HG02763 (cell line): Measurements from ENCODE around the gene HSPB9.

Source experiments
- ATAC-seq: cut with Tn5 transposase; IDR thresholded peaks from one replicate; pipeline ENCODE4 v1.9.1; 2021; ENCODE audit warnings: mild to moderate bottlenecking, moderate library complexity; ENCODE audit not compliant: unreplicated experiment

HSPB9 gene, protein sequence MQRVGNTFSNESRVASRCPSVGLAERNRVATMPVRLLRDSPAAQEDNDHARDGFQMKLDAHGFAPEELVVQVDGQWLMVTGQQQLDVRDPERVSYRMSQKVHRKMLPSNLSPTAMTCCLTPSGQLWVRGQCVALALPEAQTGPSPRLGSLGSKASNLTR

DNA sequence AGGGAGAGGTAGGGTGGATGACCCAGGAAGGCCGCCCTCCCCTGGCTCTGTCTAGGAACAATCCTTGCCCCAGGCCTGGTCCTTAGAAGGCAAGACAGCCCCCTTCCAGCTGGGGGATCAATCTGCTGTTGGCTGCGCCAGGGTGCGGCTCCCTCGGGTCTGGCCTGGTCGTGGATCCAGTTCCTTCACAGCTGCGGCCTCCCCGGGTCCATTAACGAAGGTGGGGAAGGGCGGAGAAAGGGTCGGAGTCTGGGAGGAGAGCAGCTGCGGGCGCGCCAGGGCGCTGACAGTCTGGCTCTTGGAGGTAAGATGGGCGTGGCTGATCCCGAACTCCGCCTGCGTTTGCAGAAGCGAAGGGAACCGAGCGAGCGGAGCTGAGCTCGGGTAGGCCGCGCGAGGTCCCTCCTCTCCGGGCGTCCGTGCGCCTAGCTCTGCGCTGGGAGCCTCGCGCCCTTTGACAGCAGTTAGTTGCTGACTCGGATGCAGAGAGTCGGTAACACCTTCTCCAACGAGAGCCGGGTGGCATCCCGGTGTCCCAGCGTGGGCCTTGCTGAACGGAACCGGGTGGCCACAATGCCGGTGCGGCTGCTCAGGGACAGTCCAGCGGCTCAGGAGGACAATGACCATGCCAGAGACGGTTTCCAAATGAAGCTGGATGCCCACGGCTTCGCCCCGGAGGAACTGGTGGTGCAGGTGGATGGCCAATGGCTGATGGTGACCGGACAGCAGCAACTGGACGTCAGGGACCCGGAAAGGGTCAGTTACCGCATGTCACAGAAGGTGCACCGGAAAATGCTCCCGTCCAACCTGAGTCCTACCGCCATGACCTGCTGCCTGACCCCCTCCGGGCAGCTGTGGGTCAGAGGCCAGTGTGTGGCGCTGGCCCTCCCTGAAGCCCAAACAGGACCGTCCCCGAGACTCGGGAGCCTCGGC lies at the start of gene HSPB9:
HSPB9 (plus strand) TSS at position 434 of the 933 bp plus-strand sequence; CDS start at position 481, 47 bp downstream.
- no peak for ATAC-seq

DNA sequence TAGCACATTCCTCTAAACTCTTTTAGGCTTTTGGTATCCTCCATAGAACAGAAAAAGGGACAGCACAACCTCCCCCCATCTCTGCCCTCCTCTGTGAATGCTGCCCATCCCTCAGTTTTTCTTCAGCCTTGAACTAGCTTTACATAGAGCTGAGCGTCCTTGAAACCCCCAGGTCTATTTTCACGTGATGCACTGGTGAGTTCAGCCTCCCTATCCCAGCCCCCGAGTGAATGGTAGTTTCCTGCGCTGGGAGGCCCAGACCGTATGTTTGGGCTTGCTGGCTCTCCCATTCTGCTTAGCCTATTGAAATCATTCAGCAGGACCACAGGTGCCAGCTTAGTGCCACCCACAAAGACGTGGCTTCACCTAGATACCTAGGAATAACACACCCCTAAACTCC lies 46.8 kb upstream of the HSPB9 start:
- ATAC-seq = no peak

DNA sequence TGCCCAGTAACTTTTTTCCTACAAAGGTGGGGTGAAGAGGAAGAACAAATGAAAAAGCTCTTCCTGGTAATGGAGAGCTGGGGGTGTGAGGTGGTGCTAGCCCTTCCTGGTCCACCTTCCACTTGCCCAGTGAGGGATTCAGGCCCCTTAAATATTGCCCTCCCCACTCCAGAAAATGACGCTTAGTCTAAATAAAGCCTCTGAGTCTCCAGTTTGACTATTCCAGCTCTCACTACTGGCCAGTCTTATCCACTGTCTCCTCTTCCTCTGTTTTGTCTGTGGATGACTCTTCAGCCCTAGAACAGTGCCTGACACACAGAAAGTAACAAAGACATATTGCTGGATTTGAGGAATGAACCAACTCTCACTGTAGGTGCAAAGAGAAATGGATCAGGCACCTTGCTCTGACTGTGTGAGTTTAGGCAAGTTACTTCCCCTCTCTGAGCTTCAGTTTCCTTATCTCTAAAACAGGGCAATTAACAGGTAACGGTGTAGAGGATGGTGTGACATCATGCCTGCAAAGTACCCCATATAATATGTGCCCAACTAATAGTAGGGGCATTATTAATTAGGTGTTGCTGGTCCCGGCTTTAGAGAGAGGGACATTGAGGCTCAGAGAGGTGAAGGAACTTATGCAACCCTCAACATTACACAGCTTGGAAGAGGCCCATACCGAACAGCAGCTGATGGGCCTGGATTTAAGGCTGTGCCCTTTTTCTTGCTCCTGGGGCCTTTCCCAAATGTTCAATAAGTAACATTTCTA lies 45.6 kb upstream of the HSPB9 start:
- no peak for ATAC-seq

DNA sequence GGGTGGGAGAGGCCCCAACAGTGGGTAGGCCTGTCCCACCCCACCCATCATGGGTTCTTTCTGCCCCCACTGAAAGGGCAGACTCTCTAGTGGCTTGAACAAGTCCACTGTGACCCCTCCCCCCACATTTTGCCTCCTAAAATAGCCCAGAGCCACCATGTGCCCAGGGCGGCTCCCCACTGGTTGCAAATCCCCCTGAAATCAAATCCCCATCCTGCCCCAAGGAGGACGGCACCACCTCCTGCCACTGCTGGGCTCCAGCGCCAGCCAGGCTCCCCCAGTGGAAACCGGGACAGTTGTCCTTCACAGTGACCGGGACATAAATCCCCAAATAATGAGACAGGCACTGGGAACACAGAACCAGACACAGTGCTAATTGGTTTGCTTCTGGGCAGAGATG lies 44.8 kb upstream of the HSPB9 start:
- no peak for ATAC-seq

DNA sequence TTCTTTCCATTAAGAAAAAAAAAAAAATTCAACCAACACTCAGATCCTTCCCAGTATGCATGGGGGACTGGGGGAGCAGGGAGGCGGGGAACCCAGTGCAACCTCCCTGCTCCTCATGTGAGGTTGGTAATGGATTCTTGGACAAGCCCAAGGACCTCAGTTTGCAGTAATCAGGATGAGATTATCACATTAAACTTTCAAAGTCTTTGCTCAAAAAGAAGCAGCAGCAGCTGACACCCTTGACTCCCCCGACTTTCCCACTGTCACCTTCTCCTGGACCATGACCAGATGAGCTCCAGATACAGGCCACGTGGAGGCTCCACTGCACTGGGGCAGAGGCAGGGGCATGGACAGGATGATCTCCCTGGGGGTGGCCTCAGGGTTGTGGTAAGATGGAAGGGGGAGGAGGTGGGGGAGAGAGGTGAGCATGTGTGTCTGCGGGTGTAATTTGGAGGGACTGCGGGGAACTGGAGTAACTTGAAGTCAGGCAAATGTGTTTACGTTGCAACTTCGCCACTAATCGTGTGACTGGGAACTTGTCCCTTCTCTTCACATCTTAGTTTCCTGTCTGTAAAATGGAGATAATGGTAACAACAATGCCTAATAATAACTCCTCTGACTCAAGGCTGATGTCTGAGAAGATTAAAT lies 44.1 kb upstream of the HSPB9 start:
- no peak for ATAC-seq

DNA sequence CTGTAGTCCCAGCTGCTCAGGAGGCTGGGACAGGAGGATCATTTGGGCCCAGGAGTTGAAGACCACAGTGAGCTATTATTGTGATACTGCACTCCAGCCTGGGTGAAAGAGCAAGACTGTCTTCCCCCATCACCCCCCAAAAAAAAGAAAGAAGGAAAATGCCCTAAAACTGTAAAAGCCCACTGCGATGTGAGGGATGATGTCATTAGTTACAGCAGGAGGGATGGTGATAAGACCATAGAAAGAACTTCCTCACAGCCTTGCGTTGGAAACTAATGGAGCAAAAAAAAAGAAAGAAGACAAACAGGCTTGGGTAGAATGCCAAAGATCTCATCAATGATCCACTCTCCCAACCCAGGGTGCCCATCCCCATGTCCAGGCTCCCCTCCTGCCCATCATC lies 43.1 kb upstream of the HSPB9 start:
- no peak for ATAC-seq

DNA sequence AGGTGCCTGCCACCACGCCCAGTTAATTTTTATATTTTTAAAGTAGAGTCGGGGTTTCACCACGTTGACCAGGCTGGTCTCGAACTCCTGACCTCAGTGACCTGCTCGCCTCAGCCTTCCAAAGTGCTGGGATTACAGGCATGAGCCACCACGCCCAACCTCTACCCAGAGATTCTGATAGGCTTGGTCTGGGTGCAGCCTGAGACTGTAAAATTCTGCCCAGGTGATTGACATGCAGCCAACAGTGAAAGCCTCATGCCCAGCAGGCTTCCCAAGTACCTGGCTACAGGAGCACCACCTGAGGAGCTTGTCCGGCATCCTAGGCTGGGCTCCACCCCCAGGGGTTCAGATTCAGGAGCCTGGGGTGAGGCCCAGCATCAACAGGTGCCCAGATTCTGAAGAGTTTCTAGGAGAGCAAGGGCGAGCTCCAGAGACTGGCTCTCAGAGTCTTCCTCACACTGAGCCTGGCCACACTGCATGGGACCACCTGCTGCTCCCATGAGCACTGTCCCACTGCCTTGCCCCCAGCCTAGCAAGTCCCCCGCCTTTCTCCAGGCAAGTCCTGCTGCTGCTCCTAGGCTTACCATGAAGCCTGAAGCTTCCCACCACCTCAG lies 41.0 kb upstream of the HSPB9 start:
- ATAC-seq = no peak

DNA sequence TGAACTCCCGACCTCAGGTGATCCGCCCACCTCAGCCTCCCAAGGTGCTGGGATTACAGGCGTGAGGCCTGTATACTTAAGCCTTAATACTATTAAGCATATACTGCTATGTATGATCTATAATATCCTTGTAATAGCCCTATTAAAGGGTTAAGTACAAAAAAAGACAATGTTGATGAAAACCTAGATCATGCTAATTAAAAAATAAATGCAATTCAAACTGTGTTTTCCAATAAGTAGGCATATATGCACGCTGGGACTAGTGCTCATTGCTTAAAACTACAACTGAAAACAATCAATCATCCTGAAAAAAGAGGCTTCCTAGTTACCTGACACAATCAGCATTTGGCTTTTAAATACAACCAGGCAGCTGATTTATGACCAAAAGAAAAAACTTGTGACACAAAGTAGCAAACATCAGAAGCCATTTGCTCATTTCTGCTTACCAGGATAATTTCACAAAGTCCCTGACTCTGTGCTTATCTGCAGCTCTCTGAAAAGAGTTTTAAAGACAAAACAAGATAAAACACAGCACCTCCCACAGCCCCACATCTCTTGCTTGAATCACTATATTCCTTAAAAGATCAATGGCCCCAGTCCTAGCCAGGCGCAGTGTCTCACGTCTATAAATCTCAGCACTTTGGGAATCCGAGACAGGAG lies 35.4 kb upstream of the HSPB9 start:
- no peak for ATAC-seq

DNA sequence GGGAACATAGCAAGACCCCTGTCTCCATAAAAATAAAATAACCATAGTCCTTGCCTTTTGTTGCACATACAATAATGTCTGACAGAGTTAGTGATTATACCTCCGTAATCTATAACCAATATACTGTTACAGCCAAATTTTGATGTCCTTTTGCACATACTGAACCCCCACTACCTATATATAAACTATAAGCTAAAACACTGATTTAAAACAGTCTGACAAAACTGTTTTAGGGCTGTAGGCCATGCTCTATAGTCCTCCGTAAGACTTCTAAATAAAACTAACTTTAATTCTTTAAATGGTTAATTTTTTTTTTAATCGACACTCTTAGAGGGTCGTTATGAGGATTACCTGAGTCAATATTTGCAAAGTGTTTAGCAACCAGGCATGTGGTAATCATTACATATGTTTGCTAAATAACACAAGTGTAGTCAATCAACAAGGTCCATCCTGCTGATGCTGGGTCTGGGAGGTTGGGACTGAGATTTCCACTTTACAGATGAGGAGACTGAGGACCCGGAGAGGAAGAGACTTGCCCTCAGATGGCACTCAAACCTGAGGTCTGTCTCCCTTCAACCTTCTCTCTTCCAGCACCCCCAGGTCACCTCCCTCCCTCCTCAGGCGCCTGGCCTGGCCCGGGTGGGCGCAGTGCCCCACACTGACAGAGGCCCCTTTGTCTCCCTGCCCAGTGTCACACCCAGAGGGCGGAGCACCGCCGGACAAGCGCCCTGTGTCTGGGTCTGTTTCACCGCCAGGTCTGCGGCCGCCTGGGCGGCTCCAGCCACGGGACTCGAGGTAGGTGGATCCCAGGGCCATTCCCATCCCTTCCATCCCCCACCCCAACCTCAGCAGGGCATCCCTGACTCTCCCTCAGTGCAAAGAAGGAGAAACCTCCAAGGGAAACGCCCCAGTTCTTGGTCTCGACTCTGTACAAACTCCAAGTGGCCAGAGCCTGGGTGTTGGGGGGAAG lies 34.6 kb upstream of the HSPB9 start:
- ATAC-seq = no peak

DNA sequence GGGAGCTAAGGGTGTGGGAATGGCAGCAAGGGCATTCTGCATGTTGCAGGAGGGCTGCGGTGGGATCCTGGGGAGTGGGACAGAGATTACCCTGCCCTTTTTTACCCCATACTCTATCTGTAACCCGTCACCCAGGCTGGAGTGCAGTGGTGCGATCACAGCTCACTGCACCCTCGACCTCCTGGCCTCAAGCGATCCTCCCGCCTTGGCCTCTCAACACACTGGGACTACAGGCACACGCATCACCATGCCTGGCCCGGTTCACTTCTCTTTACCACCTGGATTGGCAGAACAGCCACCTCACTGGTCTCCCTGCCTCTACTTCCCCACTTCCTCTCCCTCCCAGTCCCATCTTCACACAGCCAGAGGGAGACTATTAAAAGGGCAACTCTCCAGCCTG lies 33.9 kb upstream of the HSPB9 start:
- no peak for ATAC-seq

DNA sequence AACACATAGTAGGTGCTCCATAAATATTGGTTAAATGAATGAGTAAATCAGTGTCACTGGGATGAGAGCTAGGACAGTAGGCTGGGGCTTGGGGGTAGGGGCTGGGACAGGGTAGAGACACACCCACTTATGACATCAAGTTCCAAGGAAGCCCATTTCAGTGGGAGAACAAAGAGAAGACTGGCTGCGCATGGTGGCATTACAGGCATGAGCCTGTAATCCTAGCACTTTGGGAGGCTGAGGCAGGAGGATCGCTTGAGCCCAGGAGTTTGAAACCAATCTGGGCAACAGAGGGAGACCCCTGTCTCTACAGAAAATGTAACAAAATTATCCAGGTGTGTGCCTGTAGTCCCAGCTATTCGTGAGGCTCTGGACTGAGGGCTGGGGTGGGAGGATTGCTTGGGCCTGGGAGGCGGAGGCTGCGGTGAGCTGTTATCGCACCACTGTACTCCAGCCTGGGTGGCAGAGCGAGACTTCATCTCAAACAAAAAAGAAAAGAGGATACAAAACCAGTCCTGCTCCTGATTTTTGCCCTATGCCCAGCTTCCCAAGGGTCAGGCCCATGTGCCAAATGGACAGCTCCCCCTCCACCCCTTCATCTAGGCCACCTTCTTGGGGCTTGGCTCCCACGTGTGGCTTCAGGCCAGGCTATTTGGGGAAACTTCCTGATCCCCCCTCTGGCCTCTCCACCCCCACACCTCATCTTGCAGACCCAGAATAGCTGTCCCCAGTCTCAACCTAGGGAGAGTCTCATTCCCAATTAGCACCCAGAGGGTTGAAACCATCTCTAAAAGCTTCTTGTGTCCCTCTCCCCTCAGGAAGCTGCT lies 31.4 kb upstream of the HSPB9 start:
- ATAC-seq = no peak

DNA sequence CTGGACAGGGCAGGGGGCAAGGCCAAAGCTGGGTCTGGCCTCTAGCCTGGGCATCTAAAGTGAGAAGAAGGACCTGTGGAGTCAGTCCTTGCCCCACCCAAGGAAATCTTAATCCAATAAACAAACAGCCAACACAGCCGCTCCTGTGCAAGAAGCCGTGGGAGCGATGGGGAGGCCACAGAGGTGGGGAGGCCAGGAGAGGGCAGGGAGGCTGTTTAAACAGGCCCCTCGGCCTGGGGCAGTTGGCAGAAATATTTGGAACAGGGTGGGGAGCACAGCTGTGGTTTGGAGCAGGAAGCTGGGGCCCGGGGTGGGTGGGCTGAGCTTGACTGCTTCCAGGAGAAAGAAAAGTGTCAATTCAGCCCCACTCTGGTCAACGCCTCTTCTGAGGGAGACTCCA lies 29.7 kb upstream of the HSPB9 start:
- no peak for ATAC-seq

DNA sequence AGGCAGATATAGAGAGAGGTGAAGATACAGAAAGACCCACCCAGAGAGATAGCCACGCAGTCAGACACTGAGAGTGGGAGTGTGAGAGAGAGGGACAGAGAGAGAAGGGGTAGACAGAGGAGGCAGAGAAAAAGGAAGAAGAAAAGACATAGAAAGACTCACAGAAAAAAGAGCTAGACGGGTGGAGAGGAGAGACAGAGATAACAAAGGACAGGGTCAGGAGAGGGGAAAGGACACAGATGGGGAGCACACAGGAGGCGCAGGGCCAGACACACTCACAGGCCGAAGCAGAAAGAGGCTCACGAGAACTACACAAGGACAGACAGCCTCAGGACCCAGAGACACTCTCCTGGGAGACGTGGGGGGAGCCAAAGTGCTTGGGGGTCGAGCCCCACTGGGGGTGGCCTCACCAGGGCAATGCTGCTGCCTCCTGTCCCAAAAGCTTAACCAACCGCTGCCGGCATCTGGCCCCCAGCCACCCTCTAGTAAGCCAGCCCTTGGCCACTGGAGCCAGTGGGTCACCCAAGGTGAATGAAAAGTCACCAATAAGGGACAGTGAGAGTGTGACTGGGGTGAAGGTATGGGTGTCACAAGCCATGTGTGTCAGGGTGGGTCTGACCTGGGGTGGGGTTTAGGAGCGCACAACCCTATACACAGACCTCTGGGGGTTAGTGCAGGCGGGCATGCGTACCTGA lies 28.1 kb upstream of the HSPB9 start:
- ATAC-seq = no peak

DNA sequence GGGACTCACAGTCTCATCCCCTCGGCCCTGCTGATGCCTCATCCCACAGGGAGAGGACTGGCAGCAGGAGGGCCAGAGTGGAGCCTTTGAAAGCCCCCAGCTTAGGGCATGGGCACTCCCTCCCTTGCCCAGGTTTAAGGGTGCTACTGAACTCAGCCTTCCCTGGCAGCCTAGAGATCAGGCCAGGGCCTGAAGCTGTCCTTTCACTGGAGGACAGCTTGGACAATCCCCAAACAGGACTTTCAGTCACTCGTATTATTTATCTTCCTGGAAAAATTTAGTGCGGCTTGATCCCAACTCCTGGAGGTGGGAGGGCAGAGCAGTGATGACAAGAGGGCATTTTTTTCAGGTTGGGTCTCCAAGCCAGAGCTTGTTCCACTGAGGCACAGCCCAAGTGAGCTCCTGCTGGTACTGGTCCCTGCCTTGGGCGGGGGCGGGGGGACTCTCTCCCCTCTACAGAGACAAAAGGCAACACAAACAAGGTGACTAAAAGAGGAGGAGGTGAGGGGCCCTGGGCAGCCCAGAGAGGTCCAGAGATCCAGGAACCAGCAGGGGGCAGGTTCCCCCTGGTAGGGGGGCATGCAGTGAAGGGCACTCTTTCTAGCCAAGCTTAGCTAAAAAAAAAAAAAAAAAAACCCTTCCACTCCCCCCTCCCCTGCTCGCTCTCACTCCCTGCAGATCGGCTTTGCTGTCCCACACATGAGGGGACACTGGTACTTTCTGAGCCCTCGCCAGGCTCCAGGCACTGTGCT lies 26.1 kb upstream of the HSPB9 start:
- ATAC-seq = no peak

DNA sequence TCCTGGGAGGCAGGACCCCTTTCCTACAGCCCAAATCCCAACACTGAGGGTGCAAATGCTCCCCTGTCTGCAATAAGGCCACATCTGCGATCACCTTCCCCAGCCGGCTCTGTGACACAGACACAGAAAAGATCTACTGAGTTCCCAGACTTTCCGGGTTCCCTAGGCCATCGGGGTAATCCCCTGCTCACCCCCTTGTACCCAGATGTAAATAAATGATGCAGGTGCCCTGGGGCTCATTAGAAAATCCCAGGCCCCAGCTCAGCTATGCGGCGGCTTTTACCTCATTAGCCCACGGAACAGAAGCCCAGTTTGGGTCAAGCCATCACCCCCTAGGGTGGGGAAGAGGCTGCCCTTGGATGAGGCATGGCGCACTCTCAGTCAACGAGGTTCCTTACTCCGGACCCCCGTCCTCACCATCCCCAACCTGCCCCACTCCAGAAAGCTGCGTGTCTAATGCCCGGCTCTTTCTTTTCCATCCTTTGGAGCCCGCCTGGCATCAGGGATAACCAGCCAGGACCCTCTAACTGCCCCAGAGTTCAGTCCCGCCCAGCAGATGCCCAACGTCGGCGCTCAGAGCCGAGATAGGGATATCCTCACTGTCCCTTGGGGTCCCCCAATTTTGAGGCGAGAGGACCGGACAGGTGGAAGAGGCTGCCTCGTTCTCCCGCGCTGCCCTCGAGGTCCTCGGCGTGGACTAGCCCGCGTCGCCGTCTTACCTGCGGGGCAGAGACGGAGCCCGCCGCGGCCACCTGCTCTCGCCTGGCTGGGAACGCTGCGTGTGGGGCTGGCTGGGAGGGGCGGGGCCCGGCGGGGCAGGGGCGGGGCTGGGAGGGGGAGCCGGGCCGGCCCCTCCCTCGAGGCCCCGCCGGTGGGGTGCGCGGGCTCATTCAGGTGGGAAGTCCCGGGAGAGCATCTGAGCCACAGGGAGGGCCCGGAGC lies 24.6 kb upstream of the HSPB9 start, which contains the start of gene ZNF385C:
ZNF385C (minus strand) TSS at position 783 of the 941 bp plus-strand sequence. CDS start 35,417 bp downstream, outside the sequence.
- no peak for ATAC-seq
